Mesodermal cell (in vitro differentiated cells): ENCODE data around the gene PAM16.

Experiments used
- H3K27ac ChIP-seq: 2 replicates; pipeline ENCODE4 v1.7.0; 2013; ENCODE audit warnings: mild to moderate bottlenecking, low read depth, low read length, moderate library complexity; ENCODE audit not compliant: severe bottlenecking
- H3K36me3 ChIP-seq: 2 replicates; pipeline ENCODE4 v1.7.1; 2013; ENCODE audit warnings: mild to moderate bottlenecking, low read length, moderate library complexity; ENCODE audit not compliant: control insufficient read depth, insufficient read depth
- H3K4me1 ChIP-seq: one replicate; pipeline ENCODE4 v1.7.1; 2013; ENCODE audit warnings: mild to moderate bottlenecking, low read length; ENCODE audit not compliant: insufficient read depth, control insufficient read depth, poor library complexity, severe bottlenecking
- H3K4me3 ChIP-seq: 2 replicates; pipeline ENCODE4 v1.7.0; 2013; ENCODE audit warnings: low read length, control low read depth, mild to moderate bottlenecking; ENCODE audit not compliant: insufficient read depth, poor library complexity, severe bottlenecking; ENCODE audit errors: extremely low read depth
- H3K9me3 ChIP-seq: 2 replicates; pipeline ENCODE4 v1.7.1; 2013; ENCODE audit warnings: mild to moderate bottlenecking, low read length, moderate library complexity; ENCODE audit not compliant: control insufficient read depth
- WGBS, 2 experiments: methylation state at CpG; one replicate each; pipeline ENCODE4 v1.1.5; 2013; ENCODE audit warnings: missing lambda C conversion rate in 2 of 2; ENCODE audit not compliant: insufficient coverage in 2 of 2; 5-methylcytosine and 5-hydroxymethylcytosine counted together

PAM16 gene

DNA sequence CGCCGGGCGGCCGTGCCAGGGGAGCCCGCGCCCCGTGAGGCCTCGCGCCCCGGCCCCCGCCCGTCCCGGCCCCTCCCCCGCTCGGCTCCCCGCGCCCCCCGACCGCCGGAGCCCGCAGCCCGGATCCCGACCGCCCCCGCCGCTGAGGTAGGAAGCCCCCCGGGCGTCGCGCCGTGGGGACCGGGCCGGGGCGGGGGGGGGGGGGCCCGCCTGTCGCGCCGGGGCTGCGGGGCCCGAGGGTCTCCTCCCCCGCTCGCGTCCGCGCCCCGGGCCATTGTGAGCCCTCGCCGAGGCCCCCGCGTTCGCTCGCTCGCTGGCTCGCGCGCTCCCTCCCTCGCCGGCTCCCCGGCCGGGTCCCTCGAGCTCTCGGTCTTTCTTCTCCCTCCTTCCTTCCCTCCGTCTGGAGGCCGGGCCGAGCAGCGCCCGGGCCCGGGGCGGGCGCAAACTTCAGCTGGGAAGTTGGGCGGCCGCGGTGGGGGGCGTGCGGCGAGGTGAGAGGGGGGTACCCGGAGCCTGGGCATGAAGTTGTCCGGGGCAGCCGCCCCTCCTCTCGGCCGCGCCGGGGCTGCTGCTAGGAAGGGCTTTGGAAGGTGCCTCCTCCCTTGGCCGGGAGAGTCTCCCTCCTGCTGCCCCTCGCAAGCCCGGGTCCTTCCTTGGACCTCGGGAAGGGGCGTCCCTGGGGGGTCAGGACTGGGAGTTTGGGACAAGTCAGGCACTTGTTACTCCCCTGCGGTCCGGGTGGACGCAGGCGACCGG is 34.8 kb downstream of the PAM16 start:
- Histone ChIP-seq H3K27ac (no peak overlapping the region), H3K4me3 (peak overlapping the region; percentile 67), H3K36me3 (no peaks in the 10 kb centered on the region), H3K4me1 (peaks cover 40% of the 10 kb centered on the region), H3K9me3 (no peaks in the 10 kb centered on the region)
- WGBS, 2 experiments: 0 to 1% methylated on average over 33 to 57 of the region's 93 CpGs

DNA sequence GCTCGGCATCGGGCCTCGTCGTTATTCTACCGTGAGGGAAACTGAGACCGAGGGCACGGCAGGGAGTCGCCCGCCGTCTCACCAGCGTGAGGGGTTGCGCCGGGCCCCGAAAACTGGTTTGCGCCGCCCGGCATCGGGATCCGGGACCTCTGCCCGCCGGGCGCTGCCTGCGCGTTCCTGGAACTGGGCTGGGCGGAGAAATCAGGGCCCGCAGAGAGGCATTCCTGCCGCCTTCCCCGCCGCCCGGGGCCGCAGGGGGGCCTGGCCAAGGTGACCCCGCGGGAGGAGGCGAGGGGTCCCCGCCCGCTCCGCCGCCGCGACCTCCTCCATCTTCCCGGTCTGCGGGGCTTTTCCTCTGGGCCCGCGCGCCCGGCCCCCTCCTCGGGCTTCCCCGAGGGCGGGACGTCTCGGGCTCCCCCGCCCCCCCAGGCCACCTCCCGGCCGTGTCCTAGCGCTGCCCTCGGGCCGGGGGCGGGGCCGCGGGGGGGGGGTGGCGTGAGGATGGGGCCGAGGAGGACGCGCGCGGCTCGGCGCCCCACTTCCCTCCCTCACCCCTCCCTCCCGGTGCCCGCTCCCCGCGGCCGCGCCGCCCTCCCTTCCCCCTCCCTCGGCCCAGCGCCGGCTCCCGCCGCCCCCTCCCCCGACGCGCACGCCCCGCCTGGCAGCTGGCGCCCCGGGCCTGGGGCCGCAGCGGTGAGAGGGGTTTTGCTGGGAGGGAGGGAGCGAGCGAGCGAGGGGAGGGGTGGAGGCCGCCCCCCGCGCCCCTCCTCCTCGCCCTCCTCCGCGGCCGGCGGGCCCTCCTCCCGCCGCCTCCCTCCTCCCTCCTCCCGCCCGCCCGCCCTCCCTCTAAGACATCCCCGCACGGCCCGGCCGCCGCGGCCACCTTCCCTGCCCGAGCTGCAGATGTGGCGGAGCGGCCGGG is 35.7 kb downstream of the PAM16 start, which contains the start of gene GLIS2:
Gene GLIS2, plus strand, starts transcription at position 882 of the 922 bp plus-strand sequence. CDS start 16,214 bp downstream, outside the sequence.
- WGBS, 2 experiments: 0 to 1% methylated on average over 30 to 48 of the region's 115 CpGs
- H3K36me3 ChIP-seq: no peaks in the 10 kb centered on the region
- H3K27ac ChIP-seq: no peak within 1 kb of the TSS
- peak within 1 kb of the TSS; percentile 67 for H3K4me3 ChIP-seq
- no peaks in the 10 kb centered on the region for H3K9me3 ChIP-seq
- peaks cover 34% of the 10 kb centered on the region for H3K4me1 ChIP-seq

GRCh38 chr16:4314532-4315185 is 36.5 kb downstream of the PAM16 start:
- H3K27ac ChIP-seq: no peak overlapping the region
- H3K9me3 ChIP-seq: no peaks in the 10 kb centered on the region
- WGBS, 2 experiments: 3 to 5% methylated on average over 28 to 31 of the region's 33 CpGs
- H3K36me3 ChIP-seq: no peaks in the 10 kb centered on the region
- peak overlapping the region; percentile 52 for H3K4me3 ChIP-seq
- H3K4me1 ChIP-seq: peaks cover 37% of the 10 kb centered on the region

DNA sequence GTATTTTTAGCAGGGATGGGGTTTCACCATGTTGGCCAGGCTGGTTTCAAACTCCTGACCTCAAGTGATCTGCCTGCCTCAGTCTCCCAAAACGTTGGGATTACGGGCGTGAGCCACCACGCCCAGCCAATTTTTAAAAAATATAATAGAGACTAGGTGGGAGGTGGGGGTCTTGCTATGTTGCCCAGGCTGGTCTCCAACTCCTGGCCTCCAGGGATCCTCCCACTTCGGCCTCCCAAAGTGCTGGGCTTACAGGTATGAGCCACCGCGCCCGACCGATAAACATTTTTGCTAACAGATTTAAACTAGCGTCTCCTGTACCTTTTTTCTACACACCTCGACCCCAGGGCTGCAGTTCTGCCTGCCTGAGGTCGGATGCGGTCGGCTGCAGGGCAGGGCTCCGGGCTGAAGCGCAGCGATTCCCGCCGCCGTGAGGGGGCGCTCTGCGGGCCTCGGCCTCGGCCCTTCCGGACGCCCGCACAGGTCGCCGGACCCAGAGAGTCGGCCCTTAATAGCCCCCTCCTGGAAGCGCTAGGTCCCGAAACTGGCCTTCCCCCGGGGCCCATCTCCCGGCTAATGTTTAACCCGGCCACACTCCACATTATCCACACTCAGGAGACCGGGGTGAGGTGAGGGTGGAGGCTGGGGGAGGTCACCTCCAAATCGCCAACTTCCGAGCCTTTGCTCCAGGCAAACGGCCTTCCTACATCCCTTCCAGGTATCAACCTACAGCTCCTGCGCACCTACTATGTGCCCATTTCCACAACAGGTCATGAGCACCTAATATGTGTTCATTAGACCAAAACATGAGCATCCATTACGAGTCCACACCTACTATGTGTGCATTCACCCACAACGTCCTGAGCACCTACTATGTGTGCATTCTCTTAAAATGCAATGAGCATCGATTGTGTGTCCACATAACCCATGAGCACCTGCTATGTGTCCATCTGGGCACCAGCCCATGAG is 37.3 kb downstream of the PAM16 start:
- no peak overlapping the region for H3K4me3 ChIP-seq
- H3K4me1 ChIP-seq: peaks cover 34% of the 10 kb centered on the region
- 21 to 29% methylated on average over 26 to 31 of the region's 43 CpGs for WGBS, 2 experiments
- no peak overlapping the region for H3K27ac ChIP-seq
- no peaks in the 10 kb centered on the region for H3K9me3 ChIP-seq
- no peaks in the 10 kb centered on the region for H3K36me3 ChIP-seq

- Histone ChIP-seq H3K4me3 (no peak overlapping the region), H3K4me1 (peaks cover 23% of the 10 kb centered on the region), H3K9me3 (no peaks in the 10 kb centered on the region), H3K27ac (peak overlapping the region; percentile 41), H3K36me3 (no peaks in the 10 kb centered on the region)
- WGBS, 2 experiments: 11 to 18% methylated on average over 8 to 11 of the region's 11 CpGs
These were observed 41.3 kb downstream of the PAM16 start for GRCh38 chr16:4309833-4310266.

DNA sequence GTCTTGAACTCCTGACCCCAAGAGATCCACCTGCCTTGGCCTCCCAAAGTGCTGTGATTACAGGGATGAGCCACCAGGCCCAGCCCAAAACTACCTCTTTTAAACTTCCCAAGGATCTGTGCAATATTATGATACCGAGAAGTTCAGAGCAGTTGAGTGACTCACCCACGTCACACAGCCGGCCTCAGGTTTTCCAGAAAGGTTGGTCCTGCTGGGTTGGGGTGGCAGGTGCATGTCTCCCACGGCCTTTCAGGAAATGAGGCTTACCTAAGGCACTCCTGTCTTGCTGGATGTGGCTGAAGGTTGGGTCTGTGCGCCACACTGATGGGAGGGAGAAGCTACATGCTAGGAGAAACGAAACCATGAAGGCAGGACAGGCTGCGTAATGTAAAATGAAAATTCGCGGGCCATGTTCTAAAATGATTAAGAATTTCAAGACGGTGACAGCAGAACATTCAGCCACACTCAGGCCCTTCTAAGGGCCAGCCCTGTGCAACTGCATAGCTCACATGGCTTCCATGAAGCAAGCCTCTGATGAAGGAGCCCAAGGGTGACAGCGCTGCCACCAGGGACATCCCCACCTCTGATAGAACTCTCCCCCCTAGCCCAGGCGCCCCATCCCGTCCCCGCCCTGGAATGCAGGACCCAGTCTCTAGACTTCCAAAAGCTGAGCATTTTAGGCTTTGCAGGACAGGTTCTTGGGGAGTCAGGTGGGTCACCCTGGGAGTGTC is 41.9 kb downstream of the PAM16 start:
- no peaks in the 10 kb centered on the region for H3K36me3 ChIP-seq
- peaks cover 29% of the 10 kb centered on the region for H3K4me1 ChIP-seq
- H3K27ac ChIP-seq: no peak overlapping the region
- no peaks in the 10 kb centered on the region for H3K9me3 ChIP-seq
- WGBS, 2 experiments: 84 to 90% methylated on average over 11 to 13 of the region's 14 CpGs
- no peak overlapping the region for H3K4me3 ChIP-seq

DNA sequence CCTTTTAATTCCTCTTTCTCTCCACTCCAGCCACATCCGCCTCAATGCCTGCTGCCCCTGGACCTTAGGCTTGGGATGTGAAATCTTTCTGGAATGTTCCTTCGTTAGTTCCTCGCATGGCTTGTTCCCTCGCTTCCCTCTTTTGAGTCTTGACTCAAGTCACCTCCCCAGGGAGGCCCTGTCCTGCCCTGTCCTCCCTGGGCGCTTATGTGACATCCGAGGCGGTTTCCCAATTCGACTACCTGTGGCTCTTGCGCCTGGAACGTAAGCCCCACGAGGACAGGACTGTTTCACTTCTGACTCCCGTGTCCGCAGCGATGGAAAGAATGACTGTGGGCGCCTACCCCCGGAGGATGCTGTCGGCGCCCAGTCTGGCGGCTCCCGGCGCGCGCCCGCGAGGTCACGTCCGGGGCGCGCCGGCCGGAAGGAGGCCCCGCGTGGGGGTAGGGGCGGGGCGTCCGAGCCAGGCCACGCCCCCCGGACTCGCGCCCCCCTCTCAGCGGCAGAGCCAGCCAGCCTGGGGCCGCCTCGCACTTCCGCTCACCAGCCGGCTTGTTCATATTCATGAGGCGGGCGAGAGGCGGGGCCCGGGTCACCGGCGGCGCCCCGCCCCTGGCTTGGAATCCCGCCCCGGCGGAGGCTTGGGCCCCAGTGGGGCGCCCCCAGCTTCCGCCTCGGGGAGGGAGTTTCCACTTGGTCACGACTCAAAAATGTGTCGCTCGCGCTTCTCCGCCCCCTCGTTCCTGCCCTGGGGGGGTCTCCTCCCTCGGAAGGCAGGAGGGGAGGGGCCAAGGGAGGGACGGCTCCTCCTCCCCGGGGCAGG is 43.7 kb downstream of the PAM16 start:
- no peaks in the 10 kb centered on the region for H3K36me3 ChIP-seq
- peak overlapping the region; percentile 75 for H3K27ac ChIP-seq
- no peaks in the 10 kb centered on the region for H3K9me3 ChIP-seq
- H3K4me3 ChIP-seq: peak overlapping the region; percentile 47
- 11 to 13% methylated on average over 56 to 63 of the region's 68 CpGs for WGBS, 2 experiments
- H3K4me1 ChIP-seq: peaks cover 36% of the 10 kb centered on the region

GRCh38 chr16:4306470-4307214 is 44.5 kb downstream of the PAM16 start:
- WGBS, 2 experiments: 59 to 65% methylated on average over 14 to 16 of the region's 16 CpGs
- peak overlapping the region; percentile 47 for H3K4me3 ChIP-seq
- H3K4me1 ChIP-seq: peaks cover 36% of the 10 kb centered on the region
- peak overlapping the region; percentile 75 for H3K27ac ChIP-seq
- H3K9me3 ChIP-seq: no peaks in the 10 kb centered on the region
- H3K36me3 ChIP-seq: no peaks in the 10 kb centered on the region
